Stimulated activated naive CD4-positive, alpha-beta T cell treated with Interleukin-2 at 50 U/mL for 16 hours (primary cell): Measurements from ENCODE around the gene KRT40.

Experiments used
- DNase-seq: peaks from one replicate; lab custom pipeline; 2025; lab: John Stamatoyannopoulos, UW

Gene KRT40

DNA sequence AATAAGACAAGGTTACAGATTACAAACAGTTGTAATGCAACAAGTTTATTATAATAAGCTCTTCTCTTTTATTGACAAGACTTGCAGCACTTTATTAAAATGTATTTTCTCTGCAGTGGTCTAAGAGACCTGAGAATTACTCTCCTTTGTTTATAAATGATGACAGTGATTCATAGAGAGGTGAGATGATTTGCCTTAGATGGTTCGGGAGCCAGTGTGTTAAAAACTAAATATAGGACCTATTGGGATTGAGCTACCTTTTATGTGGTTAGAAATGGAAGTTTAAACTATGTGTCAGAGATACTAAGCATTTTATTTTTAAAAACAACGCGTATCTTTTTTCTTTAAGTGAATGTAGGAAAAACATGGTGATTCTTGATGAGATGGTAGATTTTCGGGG lies 12.7 kb upstream of the KRT40 start:
- no peak for DNase-seq

DNA sequence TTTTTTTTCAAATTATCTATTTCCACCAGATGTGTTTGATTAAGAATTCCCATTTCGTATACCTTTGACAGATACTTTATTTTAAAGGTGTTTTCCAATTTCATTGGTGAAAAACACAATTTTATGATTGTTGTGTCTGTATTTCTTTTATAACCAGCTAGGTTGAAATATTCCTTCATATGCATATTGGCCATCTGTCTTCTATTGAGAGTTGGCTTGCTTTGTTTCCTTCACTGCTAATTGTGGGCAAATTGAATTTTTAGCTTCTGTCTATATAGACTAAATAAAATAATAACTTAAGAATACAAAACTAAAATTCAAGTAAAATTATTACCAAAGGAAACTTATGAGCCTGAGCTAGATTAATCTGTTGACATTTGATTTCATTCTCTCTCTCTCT lies 11.0 kb upstream of the KRT40 start:
- no peak for DNase-seq

DNA sequence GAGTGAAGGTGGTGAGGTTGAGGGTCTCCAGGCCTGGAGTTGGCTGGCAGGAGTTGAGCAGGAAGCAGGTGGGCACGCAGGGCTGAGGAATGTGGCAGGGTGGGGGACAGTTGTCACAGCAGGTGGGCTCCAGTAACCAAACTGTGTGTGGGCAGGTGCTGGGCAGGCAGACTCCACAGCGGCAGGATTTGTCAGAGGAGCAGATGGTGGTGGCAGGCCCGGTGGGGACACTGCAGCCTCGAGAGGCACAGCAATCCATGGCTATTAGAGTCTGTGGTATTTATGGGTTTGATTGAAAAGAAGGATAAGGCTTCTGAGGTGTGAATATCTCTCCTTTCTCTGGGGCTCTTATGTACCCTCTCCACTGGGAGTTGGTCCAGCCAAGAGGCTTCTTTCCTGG lies 9.7 kb upstream of the KRT40 start, which contains the start of gene KRTAP3-3:
TSS of gene KRTAP3-3 (minus strand) at position 326 of the 400 bp plus-strand sequence. CDS start at position 259, 67 bp downstream.
- DNase-seq = no peak

DNA sequence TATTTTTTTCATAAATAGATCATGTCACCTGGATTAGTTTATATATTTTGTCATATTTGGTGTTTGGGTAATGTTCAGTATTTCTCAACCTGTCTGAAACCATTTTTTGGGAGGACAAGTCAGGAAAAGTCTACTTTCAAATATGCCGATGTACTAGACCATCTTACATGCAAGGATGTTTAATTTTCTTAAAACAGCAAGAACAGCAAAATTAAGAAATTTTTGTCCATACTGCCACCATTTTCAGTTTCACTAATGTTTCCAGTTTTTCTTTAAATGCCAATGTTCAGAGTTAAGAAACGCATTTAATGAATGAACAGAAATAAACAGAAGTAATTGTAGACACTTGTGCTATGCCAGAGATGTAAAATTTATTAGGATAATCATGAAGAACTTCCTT lies 9.0 kb upstream of the KRT40 start:
- DNase-seq = no peak

DNA sequence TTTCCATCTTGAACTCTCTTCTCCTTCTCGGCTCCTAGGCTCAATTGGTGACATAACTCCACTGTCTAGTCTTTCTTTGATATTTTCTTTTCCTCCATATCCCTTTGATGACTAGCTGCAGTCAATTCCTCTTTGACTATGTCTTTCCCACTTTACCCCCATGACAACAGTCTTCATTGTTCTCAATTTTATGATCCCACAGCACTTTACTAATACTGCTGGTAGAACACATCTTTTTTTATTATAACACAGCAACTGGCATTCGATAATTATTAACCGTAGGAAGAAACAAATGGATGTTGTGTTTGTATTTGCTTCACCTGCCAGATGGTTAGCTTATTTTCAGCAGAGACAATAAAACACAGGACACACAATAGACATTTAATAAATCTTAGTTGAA lies 8.5 kb upstream of the KRT40 start:
- DNase-seq = no peak

DNA sequence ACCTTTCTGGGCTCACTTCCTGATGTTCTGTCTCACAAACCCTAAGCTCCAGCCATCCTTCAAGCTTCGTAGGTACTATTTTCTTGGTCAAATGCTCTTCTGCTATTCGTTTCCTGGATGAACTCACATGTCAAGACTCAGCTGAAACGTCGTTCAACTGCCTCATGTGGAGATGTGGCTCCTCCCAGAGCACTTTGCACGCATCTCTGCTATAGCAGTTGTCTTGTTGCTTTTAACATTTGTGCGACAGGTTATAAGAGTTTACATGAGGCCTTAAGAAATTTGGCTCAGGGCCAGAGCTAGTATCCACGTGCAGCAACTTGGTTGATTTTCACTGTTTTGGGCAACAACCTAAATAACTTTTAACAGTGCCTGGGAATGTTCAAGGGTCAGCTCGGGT lies 2.8 kb upstream of the KRT40 start:
- DNase-seq = no peak

DNA sequence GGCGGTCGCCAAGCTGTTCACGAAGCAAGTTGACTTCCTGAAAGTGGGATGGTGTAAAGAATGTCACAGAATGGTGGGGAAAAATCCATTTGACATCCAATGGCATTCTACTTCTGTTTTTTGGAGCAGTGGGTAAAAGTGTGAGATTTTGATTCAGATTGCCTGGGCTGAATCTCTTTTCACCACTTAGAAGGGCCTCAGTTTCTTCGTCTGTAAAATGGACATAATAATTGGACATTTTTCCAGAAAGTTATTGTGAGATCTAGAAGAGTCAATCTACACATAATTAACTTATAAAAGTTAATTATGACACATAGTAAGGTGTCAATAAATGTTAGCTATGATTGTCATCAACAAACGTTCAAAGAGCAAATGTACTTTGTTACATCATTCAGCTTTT lies 3.0 kb downstream of the KRT40 start:
- DNase-seq = no peak

DNA sequence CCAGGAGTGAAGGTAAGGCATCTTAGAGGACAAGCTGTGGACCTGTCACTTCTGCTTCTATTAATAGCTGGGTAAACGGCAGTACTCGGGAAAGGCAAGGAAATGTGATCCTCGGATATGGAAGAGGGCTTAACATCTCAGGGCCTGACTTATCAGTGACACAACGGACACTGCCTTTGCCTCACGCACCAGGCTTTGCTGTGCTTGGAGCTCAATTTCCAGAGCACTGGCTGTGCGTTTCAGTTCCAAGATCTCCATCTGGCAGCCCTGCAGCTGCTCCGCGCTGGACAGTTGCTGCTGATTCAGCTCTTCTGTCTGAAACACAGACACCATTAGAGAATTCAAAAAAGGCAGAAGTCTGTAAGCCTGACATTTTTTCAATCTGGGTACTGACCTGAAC lies 3.5 kb downstream of the KRT40 start:
- no peak for DNase-seq

DNA sequence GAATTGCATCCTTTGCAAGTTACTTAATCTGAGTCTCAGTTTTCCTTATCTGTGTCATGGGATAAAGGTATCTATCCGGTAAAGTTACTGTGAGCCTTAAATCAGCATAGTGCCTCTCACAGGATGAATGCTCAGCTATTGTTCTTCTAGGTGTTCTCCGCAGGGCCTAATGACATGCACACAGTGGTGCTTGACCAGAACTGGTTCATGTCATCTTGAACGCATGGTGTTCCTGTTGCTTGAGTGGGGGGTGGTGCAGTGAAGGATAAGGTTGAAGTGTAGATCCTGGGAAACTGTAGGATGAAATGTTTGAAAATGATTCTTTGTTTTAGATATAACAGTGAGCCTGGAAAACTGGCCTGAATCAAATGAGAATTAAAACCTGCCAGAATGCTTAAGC lies 4.0 kb downstream of the KRT40 start:
- no peak for DNase-seq

DNA sequence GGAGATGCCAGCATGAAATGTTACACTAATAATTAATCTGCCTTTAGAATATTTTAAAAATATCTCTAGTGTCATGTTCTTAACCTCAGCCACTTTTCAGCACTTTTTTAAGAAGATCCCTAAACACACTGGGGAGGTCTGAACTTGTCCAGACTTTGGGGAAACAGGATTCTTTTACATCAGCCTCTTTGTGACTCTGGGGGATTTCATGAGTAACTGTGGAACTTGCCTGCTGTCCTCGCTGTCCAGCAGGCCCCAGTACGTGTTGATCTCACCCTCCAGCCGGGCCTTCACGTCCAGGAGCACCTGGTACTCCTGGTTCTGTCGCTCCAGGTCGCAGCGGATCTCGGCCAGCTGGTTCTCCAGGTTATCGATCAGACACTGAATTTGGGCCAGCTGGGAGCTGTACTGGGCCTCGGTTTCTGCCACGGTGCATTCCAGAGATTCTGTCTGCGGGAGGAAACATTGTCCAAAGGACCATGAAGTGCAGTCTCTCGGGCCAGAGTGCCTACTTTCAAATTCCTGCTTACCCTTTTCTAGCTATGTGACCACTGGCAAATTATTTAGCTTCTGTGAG lies 5.5 kb downstream of the KRT40 start:
- DNase-seq = no peak

DNA sequence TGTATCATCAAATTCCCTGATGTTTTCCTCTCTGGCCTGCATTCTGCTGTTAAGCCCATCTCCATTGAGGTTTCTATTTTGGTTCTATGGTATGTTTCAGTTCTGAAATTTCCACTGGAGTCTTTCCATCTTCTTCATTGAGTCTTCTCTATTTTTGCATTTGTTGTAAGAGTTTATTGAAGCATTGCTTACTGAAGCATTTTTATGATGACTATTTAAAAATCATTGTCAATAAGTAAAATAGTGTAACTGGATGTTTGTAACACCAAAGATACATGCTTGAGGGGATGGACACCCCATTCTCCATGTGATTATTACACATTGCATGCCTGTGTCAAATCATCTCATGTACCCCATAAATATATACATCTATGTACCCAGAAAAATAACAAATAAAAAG lies 8.6 kb downstream of the KRT40 start:
- DNase-seq = no peak

DNA sequence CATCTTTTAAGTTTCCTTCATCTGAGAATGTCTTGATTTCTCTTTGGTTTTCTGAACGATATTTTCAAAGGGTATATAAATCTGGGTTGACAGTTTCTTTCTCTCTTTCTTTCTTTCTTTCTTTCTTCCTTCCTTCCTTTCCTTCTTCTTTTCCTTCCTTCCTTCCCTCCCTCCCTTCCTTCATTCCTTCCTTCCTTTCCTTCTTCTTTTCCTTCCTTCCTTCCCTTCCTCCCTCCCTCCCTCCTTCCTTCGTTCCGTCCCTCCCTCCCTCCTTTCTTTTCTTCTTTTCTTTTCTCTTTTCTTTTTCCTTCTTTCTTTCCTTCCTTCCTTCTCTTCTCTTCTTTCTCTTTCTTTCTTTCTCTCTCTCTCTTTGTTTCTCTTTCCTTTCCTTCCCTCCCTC lies 9.8 kb downstream of the KRT40 start:
- DNase-seq = no peak

DNA sequence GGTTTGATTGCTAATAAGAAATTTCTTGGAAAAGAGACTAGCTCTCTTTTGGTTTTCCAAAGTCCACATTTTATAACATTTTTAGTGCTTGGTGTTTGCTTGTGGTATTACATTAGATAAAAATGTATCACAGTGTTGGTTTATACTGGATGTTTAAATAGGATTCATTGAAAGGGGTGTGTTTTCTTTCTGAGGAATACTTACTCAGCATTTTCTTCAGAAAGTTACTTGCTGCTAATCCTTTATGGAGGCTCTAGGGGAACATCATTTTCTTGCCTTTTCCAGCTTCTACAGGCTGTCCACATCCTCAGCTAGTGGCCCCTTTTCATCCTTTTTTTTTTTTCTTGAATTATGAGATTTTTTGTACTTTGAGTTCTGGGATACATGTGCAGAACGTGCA lies 16.5 kb downstream of the KRT40 start:
- no peak for DNase-seq

DNA sequence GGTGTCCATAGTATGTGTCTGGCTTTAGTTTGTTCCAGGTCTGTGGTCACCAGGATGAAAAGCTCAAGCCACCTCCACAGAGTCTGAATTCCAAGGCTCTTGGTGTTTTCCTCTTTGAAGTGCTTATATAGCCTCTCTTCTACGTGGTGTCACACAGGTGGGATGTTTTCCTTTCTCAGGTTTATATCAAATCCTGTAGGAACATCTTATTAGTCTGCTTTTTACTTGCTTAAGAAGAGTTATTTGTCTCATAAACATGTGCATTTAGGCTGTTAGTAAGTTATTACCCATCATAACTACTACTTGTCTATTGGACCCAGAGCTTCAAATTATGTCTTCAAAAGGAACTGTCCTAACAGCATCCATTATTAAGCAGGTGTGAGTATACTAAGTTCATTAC lies 17.3 kb downstream of the KRT40 start, which contains the start of gene KRT39:
TSS of gene KRT39 (minus strand) at position 101 of the 400 bp plus-strand sequence. CDS start at position 9, 92 bp downstream.
- DNase-seq = no peak

DNA sequence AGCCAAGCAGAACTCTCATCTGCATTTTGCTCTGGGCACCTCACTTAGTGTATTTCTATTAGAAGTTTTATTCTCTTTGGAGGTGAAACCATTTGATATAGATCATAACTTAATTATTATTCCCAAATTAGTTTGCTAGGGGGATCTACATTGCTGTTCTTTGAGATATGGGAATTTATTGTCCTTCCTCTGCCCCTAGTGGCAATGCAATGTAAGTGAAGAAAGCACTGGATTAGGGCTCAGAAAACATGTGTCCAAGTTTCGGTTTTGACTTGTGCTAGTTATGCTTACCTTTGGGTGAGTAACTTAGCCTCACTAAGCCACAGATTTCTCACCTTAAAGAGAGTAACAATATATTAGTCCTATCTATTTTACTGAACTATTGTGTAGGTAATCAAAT lies 20.3 kb downstream of the KRT40 start:
- DNase-seq = no peak

DNA sequence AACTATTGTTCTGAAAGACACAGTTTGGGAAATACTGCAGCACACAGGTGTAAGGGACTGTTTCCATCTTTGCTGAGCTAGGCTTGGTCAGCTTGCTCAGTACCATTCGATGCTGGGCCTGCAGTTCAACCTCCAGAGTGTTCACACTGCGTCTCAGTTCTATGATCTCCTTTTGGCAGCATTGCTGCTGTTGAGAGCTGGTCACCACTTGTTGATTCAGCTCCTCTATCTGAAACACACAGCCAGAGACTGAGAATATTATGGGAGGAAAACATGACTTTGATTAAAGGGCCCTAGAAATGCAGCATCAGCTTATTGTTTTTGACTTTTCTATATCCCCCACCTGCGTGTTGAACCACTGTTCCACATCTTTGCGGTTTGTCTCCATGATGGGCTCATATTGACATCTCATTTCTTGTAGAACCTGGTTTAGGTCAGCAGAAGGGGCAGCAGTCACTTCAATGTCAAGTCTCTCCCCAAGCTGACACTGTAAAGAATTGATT lies 22.0 kb downstream of the KRT40 start:
- DNase-seq = no peak

DNA sequence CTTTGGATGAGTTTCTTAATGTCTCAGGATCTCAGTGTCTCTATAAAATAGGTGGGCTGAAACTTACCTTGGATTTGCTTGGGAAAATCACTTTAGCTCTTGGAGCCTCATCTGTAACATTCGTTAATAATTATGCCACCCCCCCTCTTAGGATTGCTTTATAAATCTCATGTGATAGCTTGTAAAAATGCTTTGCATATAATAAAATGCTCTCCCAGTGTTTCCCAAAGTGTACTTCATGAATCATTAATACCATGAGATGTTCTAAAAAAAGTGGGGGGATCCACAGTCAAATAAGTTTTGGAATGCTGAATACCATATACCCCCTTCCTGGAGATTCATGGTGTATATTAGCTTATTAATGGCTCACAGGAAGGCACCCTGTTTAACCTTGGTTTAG lies 22.5 kb downstream of the KRT40 start:
- DNase-seq = no peak

DNA sequence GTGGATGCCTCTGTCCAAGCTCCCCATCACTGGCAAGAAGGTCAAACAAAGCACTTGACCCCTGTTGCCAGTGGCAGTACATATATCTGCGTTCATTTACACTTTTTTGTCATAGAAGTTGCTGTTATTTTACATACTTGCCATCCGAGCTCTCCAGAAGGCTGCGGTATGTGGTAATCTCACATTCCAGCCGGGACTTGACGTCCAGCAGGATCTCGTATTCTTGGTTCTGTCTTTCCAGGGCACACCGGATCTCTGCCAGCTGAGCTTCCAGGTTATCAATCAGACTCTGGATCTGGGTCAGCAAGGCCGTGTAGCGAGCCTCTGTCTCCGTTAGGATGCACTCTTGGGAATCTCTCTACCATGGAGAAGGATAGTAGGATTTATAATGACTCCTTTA lies 24.0 kb downstream of the KRT40 start:
- no peak for DNase-seq

DNA sequence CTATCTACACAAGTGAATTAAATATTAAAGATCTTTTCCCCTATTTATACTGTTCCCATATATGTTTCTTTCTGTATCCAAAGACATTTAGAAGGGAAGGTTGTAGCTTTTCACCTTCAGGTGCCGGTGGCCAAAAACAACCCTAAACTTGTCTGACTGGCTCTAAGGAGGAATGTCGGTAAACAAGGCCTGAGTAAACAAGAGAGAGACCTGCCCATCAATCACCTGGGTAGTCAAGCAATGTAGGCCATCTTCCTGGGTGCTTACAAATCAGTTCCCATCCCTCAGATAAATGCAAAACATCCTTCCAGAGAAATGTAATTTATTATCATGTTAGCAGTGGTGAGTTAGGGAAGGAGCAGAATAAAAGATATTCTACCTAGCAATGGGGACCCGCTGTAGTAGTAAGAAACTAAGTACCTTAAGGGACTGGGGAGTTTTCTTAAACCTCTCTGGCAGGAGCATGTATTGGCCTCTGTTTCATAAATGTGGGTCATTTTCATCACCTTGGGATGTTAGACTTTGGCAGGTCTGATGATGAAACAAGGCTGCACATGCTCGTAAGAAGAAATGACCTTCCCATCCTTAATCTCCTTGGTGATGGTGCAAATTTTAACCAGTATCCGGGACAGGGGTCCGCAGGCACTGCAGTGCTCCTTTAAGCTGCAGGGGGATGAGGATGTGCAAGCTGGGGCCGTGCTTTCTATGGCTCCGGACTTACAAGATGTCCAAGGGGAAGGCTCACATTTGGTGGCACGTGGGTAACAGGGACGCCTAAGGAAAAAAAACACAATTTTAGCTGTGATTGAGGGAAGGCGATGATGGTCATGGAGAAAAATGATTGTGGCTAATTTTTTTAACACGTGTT lies 25.8 kb downstream of the KRT40 start:
- no peak for DNase-seq

DNA sequence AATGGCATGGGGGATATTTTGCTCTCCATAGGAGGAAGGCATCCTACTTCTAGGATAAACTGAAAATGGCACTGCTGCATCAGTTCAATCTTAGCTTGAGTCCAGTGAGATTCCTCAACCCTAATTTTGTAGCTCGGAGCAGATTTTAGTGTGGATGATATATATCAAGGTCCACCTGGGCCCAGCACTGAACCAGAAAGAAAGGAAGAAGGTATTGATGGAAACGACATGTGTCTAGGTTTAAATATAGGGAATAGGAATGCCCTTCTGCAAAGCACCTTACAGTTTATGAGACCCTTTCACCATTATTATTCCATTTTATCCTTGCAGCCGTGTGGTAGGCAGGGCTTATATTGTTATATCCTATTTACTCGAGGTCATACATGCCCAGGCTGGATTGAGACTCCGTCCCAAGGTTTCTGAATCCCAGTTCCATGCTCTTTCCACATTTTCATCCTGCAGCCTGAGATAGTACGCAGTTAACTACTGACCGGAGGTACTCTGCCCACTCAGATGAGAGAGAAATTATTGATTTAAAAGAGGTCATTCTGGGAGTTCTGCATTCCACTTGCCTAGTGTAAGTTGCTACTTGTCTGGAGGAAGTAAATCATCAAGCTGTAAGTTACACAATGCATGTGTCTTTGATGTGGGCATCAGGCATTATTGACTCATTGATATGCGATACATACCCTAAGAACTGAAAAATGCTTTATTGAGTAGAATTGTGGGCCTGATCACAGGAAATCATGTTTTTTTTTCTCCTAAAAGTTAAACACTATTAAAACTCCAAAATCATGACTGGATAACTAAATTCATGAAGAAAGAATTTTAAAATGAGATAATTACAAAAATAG lies 27.5 kb downstream of the KRT40 start:
- no peak for DNase-seq

DNA sequence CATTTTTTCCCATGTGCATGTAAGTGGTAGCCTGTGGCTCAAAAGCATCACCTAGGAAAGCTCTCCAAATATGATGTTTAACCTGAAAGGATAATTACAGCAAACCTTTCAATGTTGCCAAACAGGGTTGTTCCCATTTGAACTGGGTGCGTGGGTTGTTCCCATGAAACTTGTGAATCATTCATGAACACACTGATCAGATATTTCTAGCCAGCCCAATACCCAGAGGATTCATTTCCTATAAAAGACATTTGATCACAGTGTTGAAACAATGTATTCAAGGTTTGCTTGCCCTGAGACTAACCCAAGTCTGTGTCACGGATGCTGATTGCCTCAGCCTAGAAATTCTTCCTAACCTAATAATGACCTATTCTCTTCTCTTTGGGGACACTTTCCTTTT lies 30.2 kb downstream of the KRT40 start:
- DNase-seq = no peak

DNA sequence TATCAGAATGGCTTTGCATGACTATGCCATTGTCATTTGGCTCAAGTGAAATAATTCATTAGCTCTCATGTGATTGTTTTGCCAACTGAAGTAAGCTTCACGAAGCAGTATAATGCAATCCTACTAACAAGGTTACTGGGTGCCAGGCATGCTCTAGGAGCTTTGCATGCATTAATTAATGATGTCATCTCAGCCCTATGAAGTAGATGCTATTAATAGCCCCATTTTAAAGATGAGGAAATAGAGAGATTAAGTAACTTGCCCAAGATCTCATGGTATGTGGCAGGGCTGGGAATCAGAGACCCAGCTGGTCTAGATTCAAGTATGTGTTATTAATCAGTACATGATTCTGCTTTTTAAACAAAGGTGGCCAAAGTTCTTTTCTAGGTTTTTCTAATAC lies 31.5 kb downstream of the KRT40 start:
- DNase-seq = no peak

DNA sequence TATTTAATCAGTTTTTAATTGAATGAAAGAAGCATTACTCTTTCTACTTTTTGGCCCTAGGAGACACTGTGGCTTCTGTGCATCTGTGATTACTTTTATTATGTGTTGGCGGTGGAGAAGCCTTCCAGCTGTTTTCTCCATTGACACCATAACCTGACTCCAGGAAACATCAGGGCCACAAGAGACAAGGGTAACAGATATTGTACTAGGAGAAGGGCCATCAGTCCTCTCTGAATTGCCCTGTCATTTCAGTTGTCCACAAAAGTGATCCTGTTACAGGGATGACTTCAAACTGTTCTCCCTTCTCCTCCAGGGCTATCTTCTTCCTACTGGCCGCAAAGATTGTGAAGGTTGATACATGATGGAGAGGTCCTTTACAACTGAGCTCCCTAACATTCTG lies 32.0 kb downstream of the KRT40 start:
- DNase-seq = no peak
